ENCODE measurements around the gene KIF18A. TPM values are rescaled to one million over a fixed set of nuclear protein-coding genes. Genes with fewer than 3 reads are reported as not detected.

Gene KIF18A
- total and polyA plus RNA-seq, 9 of the 15 experiments (the other 6 are each of a cell fraction or from before 2014, with no cell fraction given), result 15.1 to 36.1 (median 24.3) TPM

GRCh38 chr11:28077521-28077920 lies 30.4 kb downstream of the KIF18A start:
- POLR2A ChIA-PET, result interaction anchor here (1.3 kb wide), 1 partner anchor 12 kb away, joined by 3 read pairs; no protein-coding TSS in a partner anchor

GRCh38 chr11:28072321-28072720 lies 35.6 kb downstream of the KIF18A start:
- no peaks in the 10 kb centered on the region for H3K9me1 ChIP-seq (ENCODE audit: control insufficient read depth, insufficient read depth, low read length)
- ChIA-PET POLR2A (interaction anchor here (0.9 kb wide), 1 partner anchor 165 kb away, joined by 3 read pairs; no protein-coding TSS in a partner anchor), CTCF (ENCODE audit: low intra/inter-chr PET ratio) (no interaction called here)
- H2AFZ ChIP-seq (ENCODE audit: low read depth, low read length), result no peak overlapping the region
- H3K9ac ChIP-seq (ENCODE audit: insufficient read depth in 1 of 2, low read depth in 2 of 2, low read length in 2 of 2), result no peak overlapping the region
- no peak overlapping the region for H3K4me3 ChIP-seq
- in situ Hi-C loops (cut with MboI), result no loop called here
- no peaks in the 10 kb centered on the region for H3K27me3 ChIP-seq (ENCODE audit: control insufficient read depth in 2 of 2, insufficient read depth in 2 of 2, low read length in 2 of 2)
- WGBS (ENCODE audit: insufficient coverage, low coverage, missing lambda C conversion rate), result 43% methylated on average over 2 of the region's 2 CpGs
- intact Hi-C loops (cut with micrococcal nuclease), result no loop called here
- no TSS peak for BruUV-seq (replicated peaks)
- H3K79me2 ChIP-seq (ENCODE audit: control insufficient read depth, insufficient read depth, low read length), result no peaks in the 10 kb centered on the region
- peaks cover 62% of the 10 kb centered on the region for H3K36me3 ChIP-seq (ENCODE audit: control insufficient read depth, insufficient read depth, low read length)
- no peak for DNase-seq (ENCODE audit: extremely low read depth in 1 of 4, low spot score in 3 of 4)
- H3K4me1 ChIP-seq (replicated peaks in 1 of 2; ENCODE audit: control insufficient read depth in 2 of 2, insufficient read depth in 2 of 2, low read length in 2 of 2), result no peaks in the 10 kb centered on the region
- ATAC-seq, result no peak
- no peaks in the 10 kb centered on the region for H4K20me1 ChIP-seq (replicated peaks; ENCODE audit: control insufficient read depth, insufficient read depth, low read length)
- H3K9me3 ChIP-seq (replicated peaks; ENCODE audit: control insufficient read depth, insufficient read depth, low read depth, low read length), result no peaks in the 10 kb centered on the region
- H3K4me2 ChIP-seq (ENCODE audit: insufficient read depth, low read length), result no peak overlapping the region
- FAIRE-seq, result no peak
- H3K27ac ChIP-seq (ENCODE audit: extremely low read depth, low read depth, low read length), result no peak overlapping the region
- TF ChIP-seq ZNF140 (CRISPR knock-in tag; IDR thresholded peaks at IDR 0.05) (no peak), RBFOX2 (IDR thresholded peaks at IDR 0.05; ENCODE audit: low read depth, low read length) (no peak), MXI1 (IDR thresholded peaks at IDR 0.05; ENCODE audit: low read depth, low read length) (no peak), ZBTB2 (IDR thresholded peaks at IDR 0.05) (no peak), ZNF740 (CRISPR knock-in tag; IDR thresholded peaks at IDR 0.05) (no peak), ZNF740 (tag; IDR thresholded peaks at IDR 0.05) (no peak), BRF2 (IDR thresholded peaks at IDR 0.05; ENCODE audit: borderline replicate concordance, insufficient read depth, insufficient read length) (no peak), ZNF696 (CRISPR knock-in tag; conservative IDR thresholded peaks at IDR 0.05) (no peak), CHCHD3 (CRISPR knock-in tag; IDR thresholded peaks at IDR 0.05) (no peak), KHSRP (IDR thresholded peaks at IDR 0.05) (no peak), ELK1 (CRISPR knock-in tag; IDR thresholded peaks at IDR 0.05) (no peak)

More at GRCh38 chr11:28077521-28077920, 30.4 kb downstream of the KIF18A start:
- no peaks in the 10 kb centered on the region for H3K27me3 ChIP-seq (ENCODE audit: control insufficient read depth in 2 of 2, insufficient read depth in 2 of 2, low read length in 2 of 2)
- H3K79me2 ChIP-seq (ENCODE audit: control insufficient read depth, insufficient read depth, low read length), result no peaks in the 10 kb centered on the region
- no peak for ATAC-seq
- TF ChIP-seq ZNF354B (CRISPR knock-in tag; IDR thresholded peaks at IDR 0.05), result no peak
- TF ChIP-seq MEIS2 (IDR thresholded peaks at IDR 0.05; ENCODE audit: partially characterized antibody), result no peak
- no peak for TF ChIP-seq SMC3 (conservative IDR thresholded peaks at IDR 0.05; ENCODE audit: insufficient read depth, low read depth, low read length)
- no peak overlapping the region for H3K27ac ChIP-seq (ENCODE audit: extremely low read depth, low read depth, low read length)
- WGBS (ENCODE audit: insufficient coverage, low coverage, missing lambda C conversion rate), result 92% methylated on average over 3 of the region's 3 CpGs
- H4K20me1 ChIP-seq (replicated peaks; ENCODE audit: control insufficient read depth, insufficient read depth, low read length), result no peaks in the 10 kb centered on the region
- H3K4me1 ChIP-seq (replicated peaks in 1 of 2; ENCODE audit: control insufficient read depth in 2 of 2, insufficient read depth in 2 of 2, low read length in 2 of 2), result no peaks in the 10 kb centered on the region
- no peaks in the 10 kb centered on the region for H3K9me1 ChIP-seq (ENCODE audit: control insufficient read depth, insufficient read depth, low read length)
- BruUV-seq (replicated peaks), result no TSS peak
- no peak for FAIRE-seq
- no peak for DNase-seq (ENCODE audit: extremely low read depth in 1 of 4, low spot score in 3 of 4)
- no peak overlapping the region for H2AFZ ChIP-seq (ENCODE audit: low read depth, low read length)
- in situ Hi-C loops (cut with MboI), result no loop called here
- intact Hi-C loops (cut with micrococcal nuclease), result no loop called here
- H3K36me3 ChIP-seq (ENCODE audit: control insufficient read depth, insufficient read depth, low read length), result peaks cover 76% of the 10 kb centered on the region
- no peak overlapping the region for H3K9ac ChIP-seq (ENCODE audit: insufficient read depth in 1 of 2, low read depth in 2 of 2, low read length in 2 of 2)
- H3K4me2 ChIP-seq (ENCODE audit: insufficient read depth, low read length), result no peak overlapping the region
- H3K9me3 ChIP-seq (replicated peaks; ENCODE audit: control insufficient read depth, insufficient read depth, low read depth, low read length), result no peaks in the 10 kb centered on the region
- H3K4me3 ChIP-seq, result no peak overlapping the region
- CTCF ChIA-PET (ENCODE audit: low intra/inter-chr PET ratio), result no interaction called here

All from K562 (cell line).